Brain microvascular endothelial cell (primary cell): Measurements from ENCODE around the gene TMEM42.
A peak's percentile ranks its signal among the peaks of the same experiment; 100 is the strongest.

Experiments
- DNase-seq: peaks from one replicate; pipeline ENCODE4 v3.0.0-alpha.2; 2020
- H3K27ac ChIP-seq: fragments of 250-450 bp; sonication (Bioruptor Pico); 2 replicates; pipeline ENCODE4 v1.5.1; 2020; ENCODE audit warnings: mild to moderate bottlenecking, moderate library complexity
- H3K27me3 ChIP-seq: fragments of 250-450 bp; sonication (Bioruptor Pico); replicated peaks from 2 replicates; pipeline ENCODE4 v1.5.1; 2020; ENCODE audit warnings: mild to moderate bottlenecking
- H3K36me3 ChIP-seq: fragments of 250-450 bp; sonication (Bioruptor Pico); replicated peaks from 2 replicates; pipeline ENCODE4 v1.5.1; 2020; ENCODE audit warnings: mild to moderate bottlenecking
- H3K4me3 ChIP-seq: 2 replicates; pipeline ENCODE4 v1.5.1; 2011; ENCODE audit warnings: low read depth, mild to moderate bottlenecking, control low read depth, low read length, moderate library complexity
- in situ Hi-C: cut with HindIII; loops from 2 replicates; pipeline ENCODE4 v1.10.0; 2017; ENCODE audit warnings: low sequenced_read_pairs, low pct_ligation_motif_present
- TF ChIP-seq, protein P1 (sequence below): IDR thresholded peaks from 2 replicates; pipeline ENCODE4 v1.5.1; 2011; ENCODE audit warnings: low read depth, mild to moderate bottlenecking, moderate library complexity, low read length, control low read depth, inconsistent platforms; ENCODE audit errors: missing control alignments

TMEM42 gene

DNA sequence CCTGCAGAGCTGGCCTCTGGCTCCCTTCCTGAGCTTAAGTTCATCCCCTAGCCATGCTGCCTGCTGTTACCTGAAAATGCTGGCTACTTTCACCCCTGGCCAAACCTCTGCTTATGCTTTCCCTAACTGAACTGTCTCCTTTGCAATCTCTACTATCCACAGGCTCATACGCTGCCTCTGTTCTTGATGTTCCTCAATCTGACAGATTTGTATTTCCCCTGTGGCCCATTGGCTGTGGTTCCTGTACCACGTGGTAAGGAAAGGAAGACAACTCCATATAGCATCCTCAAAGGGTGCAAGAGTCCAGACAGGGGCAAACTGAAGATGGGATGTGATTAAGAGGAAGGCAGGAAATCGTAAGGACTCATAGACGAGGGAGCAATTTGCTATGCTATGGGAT, 45.9 kb downstream of the TMEM42 start:
- no peak for DNase-seq
- Histone ChIP-seq H3K27ac (no peak overlapping the region), H3K27me3 (no peaks in the 10 kb centered on the region), H3K4me3 (no peak overlapping the region), H3K36me3 (no peaks in the 10 kb centered on the region)
- TF ChIP-seq, protein P1, sequence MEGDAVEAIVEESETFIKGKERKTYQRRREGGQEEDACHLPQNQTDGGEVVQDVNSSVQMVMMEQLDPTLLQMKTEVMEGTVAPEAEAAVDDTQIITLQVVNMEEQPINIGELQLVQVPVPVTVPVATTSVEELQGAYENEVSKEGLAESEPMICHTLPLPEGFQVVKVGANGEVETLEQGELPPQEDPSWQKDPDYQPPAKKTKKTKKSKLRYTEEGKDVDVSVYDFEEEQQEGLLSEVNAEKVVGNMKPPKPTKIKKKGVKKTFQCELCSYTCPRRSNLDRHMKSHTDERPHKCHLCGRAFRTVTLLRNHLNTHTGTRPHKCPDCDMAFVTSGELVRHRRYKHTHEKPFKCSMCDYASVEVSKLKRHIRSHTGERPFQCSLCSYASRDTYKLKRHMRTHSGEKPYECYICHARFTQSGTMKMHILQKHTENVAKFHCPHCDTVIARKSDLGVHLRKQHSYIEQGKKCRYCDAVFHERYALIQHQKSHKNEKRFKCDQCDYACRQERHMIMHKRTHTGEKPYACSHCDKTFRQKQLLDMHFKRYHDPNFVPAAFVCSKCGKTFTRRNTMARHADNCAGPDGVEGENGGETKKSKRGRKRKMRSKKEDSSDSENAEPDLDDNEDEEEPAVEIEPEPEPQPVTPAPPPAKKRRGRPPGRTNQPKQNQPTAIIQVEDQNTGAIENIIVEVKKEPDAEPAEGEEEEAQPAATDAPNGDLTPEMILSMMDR: no peak
- in situ Hi-C loops: no loop called here

GRCh38 chr3:44909063-44909462, 47.4 kb downstream of the TMEM42 start:
- in situ Hi-C loops: no loop called here
- TF ChIP-seq, protein P1: no peak
- DNase-seq: no peak
- no peak overlapping the region for H3K4me3 ChIP-seq
- no peak overlapping the region for H3K27ac ChIP-seq
- no peaks in the 10 kb centered on the region for H3K36me3 ChIP-seq
- H3K27me3 ChIP-seq: no peaks in the 10 kb centered on the region

DNA sequence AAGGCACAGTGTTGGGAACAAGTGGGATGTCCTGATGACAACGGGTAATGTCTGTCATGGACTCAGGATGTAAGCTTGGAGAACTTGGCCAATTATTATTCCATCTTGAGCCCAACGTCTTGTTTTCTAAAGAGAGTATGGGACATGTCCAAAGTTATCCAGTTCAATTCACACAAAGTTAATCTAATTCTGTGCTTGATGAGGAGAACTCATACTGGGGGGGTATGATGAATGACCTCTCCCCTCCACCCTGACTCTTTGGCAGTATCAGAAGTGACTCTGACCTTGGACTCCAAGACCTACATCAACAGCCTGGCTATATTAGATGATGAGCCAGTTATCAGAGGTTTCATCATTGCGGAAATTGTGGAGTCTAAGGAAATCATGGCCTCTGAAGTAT, 49.0 kb downstream of the TMEM42 start:
- no peak for DNase-seq
- Histone ChIP-seq H3K27me3 (no peaks in the 10 kb centered on the region), H3K27ac (no peak overlapping the region), H3K36me3 (no peaks in the 10 kb centered on the region), H3K4me3 (no peak overlapping the region)
- in situ Hi-C loops: no loop called here
- TF ChIP-seq, protein P1: no peak

DNA sequence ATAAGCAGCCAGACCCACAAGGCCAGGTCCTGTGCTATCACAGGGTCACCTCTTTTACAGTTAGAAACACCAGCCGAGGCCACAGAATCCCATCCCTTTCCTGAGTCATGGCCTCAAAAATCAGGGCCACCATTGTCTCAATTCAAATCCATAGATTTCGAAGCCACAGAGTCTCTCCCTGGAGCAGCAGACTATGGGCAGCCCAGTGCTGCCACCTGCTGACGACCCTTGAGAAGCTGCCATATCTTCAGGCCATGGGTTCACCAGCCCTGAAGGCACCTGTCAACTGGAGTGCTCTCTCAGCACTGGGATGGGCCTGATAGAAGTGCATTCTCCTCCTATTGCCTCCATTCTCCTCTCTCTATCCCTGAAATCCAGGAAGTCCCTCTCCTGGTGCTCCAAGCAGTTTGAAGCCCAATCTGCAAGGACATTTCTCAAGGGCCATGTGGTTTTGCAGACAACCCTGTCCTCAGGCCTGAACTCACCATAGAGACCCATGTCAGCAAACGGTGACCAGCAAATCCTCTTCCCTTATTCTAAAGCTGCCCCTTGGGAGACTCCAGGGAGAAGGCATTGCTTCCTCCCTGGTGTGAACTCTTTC, 52.3 kb downstream of the TMEM42 start:
- TF ChIP-seq, protein P1: peak; percentile 96
- no peak overlapping the region for H3K27ac ChIP-seq
- H3K36me3 ChIP-seq: no peaks in the 10 kb centered on the region
- DNase-seq: peak; percentile 56
- no peaks in the 10 kb centered on the region for H3K27me3 ChIP-seq
- no peak overlapping the region for H3K4me3 ChIP-seq
- in situ Hi-C loops: no loop called here

- in situ Hi-C loops: no loop called here
- Histone ChIP-seq H3K4me3 (no peak overlapping the region), H3K36me3 (no peaks in the 10 kb centered on the region), H3K27ac (no peak overlapping the region), H3K27me3 (no peaks in the 10 kb centered on the region)
- TF ChIP-seq, protein P1: peak; percentile 60
- DNase-seq: no peak
Measured at GRCh38 chr3:44914936-44915335, 53.2 kb downstream of the TMEM42 start.
